Activated T-cell treated with anti-CD3 and anti-CD28 coated beads for 4 hours (primary cell): ENCODE data around the gene EIF5.

ENCODE experiments used
- DNase-seq: peaks from one replicate; pipeline ENCODE4 v3.0.0-alpha.2; 2020

EIF5 gene

DNA sequence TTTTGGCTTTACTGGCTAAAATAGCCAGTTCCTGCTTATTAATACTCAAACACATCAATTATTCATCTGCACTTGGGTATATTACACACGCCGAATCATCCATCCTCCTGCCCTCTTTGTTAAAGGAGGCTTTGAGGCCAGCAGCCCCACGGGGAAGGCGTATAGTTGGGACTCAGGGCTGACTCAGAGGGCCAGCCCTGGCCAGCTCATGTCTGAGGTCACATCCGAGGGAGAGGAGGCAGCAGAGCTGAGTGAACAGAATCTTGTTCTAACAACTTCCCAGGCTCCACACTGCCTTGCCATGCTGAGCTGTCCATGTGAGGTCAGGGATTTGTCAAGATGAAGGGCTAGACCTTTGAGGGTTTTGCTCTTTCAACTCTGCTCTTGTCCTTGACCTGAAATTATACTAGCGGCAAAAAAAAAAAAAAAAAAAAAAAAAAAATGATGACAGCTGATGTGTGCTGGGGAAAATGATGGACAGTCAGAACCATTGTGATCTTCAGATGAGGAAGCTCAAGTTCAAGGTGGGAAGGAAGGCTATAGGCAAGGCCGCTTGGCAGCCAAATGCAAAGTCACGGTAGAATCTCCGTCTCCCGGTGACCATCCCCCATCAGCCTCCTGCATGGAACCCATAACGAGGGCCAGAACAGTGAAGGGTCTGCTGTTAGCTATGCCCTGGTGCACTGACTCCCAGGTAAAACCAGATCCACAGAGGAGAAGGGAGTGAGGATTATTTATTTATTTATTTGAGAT lies 38.7 kb downstream of the EIF5 start:
- DNase-seq: no peak

DNA sequence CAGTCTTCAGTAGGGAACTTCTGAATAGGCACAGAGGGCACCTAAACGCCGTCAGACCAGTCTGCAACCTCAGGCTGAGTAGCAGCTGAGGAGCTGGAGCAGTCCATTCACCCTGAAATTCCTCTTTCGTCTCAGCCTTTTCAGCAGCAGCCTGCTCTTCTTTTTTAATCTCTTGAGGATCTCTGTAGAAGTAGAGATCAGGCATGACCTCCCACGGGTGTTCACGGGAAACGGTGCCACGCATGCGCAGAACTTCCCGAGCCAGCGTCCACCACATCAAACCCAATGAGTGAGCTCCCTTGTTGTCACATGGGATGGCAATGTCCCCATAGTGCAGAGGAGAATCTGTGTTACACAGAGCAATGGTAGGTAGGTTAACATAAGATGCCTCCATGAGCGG lies 40.1 kb downstream of the EIF5 start:
- DNase-seq: no peak

DNA sequence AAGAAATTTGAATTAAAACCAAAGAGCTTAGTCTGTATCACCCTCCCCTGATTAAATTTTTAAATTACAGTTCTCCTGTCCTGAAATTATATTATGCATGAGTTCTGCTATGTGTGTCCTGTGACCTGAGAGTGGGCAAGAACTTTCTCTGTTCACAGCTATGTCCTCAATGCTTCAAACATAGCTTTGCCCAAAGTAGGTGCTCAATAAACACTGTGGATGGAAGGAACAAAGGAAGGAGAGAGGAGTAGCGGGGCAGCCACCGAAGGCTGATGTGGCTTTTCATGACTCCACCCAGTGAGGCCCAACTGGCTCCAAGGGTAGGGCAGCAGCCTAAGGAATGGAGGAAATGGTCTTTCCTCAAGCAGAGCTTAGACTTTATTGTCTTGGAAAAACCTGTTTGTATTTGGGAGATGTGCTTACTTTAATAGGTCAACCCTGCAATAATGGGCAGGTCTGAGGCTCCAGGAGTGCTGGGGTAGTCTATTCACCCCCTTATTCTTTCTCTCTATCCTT lies 43.5 kb downstream of the EIF5 start:
- no peak for DNase-seq

DNA sequence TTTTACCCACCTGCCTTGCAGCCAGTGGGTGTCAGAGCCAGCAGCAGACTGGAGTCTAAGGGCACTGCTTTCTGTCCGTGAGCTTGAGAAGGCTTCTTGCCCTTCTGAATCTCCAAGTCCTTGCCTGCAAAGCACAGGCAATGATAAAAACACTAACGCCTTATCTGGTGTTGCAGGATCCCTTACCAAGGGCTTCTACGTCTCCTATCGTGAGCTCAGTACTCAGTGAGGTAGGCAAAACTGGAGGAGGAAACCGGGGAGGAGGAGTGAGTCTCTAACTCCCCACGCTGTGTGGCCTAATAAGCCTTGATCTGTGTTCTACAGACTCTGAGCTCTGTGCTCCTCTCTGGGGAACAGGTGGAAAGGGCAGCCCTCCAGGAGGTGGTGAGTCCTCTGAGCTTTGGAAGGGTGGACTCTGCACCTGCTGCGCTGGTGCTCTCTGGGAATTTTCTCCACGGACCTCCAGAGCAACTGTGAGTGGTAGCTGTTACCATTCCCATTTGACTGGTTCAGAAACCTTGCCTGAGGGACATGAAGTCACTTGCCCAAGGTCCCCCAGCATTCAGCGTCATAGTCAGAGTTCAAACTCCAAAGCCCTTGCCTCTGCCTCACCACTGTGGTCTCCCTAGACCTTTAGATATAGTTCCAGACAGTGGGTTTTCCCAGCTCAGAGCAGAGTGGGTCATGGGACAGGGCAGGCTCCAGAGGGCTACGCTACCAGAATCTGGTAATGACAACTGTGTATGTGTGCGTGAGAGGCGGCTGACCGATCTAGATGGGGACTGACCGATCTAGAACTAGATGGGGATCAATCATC lies 44.2 kb downstream of the EIF5 start:
- no peak for DNase-seq

DNA sequence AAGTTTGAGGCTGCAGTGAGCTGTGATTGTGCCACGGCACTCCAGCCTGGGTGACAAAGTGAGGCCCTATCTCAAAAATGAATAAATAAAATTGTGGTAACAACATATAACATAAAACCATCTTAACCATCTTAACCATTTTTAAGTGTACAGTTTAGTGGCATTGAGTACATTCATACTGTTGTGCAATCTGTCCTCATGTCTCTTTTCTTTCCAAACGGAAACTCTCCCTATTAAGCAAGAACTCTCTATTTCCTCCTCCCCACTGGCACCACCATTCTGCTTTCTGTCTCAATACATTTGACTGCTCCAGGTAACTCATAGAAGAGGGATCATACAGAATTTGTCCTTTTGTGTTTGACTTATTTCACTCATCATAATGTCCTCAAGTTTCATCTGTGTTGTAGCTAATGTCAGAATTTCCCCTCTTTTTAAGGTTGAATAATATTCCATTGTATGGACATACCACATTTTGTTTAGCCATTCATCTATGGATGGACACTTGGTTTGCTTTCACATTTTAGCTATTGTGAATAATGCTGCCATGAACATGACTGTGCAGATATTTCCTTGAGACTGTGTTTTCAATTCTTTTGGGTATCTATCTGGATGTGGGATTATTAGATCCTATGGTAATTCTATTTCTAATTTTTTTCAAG lies 46.8 kb downstream of the EIF5 start:
- no peak for DNase-seq

DNA sequence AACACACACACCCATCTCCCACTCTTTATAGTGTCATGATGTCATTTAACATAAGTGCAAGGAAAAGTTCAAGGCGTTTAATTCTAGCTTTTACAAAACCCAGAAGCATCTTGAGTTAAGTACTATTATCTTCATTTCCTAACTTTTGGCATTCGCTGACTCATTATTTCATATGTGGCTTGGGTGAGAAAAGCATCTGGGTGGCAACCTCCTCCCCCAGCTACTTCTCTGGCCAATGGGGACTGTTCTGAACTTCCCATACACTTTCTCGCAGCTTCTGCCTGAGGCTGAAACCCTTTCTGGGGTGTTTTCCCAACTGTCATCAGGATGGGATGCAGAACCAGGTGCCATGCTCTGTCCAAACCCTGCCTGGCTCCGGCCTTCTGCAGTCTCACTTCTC lies 48.3 kb downstream of the EIF5 start:
- DNase-seq: no peak

DNA sequence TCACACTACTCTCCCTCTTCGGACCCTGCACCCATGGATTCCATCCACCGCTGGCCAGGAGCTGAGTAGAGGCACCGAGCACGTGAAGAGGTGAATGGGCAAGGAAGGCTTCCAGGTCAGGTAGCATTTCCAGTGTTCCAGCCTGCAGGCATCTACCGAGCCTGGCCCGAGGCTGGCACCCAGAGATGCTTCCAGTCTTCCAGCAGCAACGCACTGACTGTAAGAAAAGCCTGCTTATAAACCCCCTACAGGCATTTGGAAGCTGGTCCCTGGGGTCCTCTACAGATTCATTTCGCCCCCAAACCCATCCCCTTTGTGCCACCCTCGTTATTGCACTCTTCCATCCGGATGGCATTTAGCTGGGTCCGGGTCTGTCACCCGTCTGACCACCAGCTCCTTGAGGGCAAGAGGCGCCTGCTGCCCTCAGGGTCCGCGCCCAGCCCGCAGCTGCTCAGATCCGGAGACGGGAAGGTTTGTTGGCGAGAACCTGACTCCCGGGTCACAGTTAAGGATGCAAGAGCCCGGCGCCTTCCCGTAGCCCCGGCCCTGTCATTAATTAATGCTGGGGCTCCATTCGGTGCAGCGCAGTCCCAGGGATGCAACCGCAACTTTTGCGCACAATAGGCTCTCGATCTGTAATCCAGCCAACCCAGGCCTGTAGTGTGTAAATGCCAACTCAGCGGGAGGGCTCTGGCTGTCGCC lies 50.6 kb downstream of the EIF5 start:
- no peak for DNase-seq

DNA sequence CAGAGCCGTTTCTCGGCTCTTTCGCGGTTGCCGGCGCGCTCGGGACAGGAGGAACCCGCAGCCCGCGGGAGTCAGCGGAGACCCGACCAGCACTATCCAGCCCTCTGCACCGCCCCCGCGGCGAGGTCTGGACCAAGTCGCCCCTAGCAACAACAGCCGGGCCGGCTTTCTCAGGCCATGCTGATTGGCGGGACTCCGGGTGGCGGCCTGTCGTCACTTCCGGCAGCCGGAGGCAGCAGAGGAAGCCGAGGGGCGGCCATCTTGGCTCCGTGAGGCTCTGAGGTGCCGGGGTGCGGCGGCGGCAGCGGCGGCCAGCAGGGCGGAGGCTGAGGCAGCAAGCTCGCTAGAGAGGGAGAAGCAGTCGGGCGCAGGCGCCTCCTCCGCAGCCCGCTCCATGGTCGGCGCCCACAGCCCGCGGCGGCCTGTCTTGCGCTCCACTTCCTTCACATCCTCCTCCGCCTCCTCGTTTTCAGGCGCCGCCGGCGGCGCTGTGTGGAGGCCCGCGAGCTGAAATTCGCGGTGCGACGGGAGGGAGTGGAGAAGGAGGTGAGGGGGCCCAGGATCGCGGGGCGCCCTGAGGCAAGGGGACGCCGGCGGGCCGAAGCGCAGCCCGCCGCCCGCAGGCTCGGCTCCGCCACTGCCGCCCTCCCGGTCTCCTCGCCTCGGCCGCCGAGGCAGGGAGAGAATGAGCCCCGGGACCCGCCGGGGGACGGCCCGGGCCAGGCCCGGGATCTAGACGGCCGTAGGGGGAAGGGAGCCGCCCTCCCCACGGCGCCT lies 51.3 kb downstream of the EIF5 start, which contains the start of gene MARK3:
Gene MARK3 (plus strand): TSS at position 264 of the 777 bp plus-strand sequence. CDS start 615 bp downstream, outside the sequence.
- DNase-seq: peak; percentile 91

DNA sequence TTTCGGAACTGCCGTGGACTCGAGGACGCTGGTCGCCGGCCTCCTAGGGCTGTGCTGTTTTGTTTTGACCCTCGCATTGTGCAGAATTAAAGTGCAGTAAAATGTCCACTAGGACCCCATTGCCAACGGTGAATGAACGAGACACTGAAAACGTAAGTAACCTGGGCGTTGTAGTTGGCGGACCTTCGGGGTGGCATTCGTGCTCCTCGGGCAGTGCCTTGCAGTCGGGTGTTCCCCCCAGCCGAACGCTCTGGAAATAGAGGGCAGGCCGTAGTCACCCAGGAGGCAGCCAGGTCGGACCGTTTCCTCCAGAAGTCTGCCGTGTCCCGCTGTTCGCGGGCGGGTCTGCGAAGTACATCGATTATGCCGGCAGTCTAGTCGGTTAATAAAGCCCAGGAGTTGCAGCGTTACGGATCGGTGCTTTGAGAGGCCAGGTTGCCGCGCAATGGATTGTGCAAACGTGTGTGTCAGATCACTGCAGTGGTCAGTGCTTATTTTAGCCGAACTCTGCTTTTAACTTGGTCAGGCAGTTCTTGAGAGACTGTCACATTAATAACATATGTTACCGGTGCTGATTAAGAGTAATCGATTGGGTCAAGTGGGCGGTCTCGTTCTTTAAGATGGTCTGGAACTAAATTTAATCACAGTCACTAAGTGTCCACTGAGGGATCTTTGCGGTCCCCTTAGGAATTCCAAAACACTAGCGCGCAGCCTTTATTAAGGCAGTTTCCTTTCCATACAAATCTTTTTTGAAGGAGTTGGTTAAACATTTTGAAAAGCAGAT lies 52.1 kb downstream of the EIF5 start:
- DNase-seq: peak; percentile 21

DNA sequence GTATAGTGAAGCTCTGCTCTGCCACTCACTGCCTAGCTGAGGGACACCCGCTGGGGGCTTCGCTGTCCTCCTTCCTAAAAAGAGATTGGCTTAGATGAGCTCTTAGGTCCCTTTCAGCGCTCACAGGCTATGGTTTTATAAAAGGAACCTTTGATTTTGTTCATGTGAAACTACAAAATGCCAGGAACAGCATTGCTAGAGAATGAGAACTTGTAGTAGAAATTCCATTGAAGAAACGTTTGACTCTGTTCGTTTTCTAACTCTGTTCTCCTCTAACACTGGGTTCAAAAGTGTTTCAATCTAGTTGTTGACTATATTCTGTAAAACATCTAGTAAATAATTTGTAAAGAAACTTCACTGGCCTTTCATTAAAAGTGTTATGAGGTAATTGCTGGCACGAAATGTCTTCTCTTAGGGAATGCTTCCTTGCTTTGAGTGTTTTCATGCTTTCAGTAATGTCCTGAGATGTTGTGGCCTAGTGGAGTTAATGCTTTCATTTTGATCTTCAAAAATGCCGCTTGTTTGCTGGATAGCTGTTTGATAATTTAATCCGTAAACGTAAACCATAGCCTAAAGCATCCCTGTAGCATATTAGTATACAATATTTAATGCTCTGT lies 52.8 kb downstream of the EIF5 start:
- no peak for DNase-seq

DNA sequence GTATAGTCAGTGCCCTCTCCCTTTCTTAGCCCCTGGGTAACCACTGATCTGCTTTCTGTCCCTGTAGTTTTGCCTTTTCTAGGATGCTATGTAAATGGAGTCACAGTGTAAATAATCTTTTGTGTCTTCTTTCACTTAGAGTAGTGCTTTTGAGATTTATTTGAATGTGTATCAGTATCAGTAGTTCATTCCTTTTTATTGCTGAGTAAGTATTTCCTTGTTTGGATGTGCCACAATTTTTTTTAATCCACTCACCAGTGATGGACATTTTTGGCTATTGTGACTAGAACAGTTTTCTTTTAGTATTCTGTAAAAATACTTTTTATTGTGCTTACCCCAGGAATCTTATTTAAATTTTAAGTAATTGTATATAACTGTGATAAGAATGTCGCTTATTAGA lies 54.6 kb downstream of the EIF5 start:
- no peak for DNase-seq

DNA sequence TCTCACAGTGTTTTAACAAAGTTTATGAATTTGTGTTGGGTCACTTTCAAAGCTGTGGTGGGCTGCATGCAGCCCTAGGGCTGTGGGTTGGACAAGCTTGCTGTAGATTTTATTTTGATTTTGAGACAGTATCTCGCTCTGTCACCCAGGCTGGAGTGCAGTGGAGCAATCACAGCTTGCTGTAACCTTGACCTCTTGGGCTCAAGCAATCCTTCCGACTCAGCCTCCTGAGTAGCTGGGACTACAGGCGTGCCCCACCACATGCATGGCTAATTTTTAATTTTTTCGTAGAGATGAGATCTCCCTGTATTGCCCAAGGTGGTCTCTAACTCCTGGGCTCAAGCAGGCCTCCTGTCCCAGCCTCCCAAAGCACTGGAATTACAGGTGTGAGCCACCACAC lies 56.6 kb downstream of the EIF5 start:
- no peak for DNase-seq

DNA sequence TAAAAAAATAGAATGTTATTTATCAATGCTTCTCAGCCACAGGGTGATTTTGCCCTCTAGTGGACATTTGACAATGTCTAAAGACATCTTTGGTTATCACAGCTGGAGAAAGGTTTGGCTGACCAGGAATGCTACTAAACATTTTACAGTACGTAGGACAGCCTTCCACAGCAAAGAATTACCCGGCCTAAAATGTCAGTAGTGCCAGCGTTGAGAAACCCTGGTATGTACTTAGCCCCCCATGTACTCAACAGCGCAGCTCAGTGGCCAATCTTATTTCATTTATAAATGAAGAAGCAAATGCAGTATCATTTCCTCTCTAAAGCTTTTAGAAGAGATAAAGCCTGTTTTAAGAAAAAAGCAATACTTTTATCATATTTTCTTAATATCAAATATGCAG lies 57.0 kb downstream of the EIF5 start:
- peak; percentile 28 for DNase-seq

DNA sequence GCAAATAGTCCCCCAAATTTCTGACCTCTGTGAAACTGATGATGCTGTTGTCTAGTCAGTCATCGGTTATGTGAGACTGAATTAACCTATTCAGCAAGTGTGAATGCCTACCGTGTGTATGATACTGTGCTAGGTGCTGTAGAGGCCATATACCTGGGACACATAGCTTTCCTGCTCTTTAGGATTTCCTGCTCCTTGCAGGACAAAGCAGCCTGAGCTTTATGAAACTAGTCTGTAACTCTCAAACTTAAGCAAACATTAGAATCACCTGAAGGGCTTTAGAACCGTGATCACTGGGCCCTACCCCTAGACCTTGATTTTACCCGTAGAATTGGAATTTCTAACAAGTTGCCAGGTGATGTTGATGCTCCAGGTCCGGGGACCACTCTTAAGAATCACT lies 58.1 kb downstream of the EIF5 start:
- DNase-seq: no peak

DNA sequence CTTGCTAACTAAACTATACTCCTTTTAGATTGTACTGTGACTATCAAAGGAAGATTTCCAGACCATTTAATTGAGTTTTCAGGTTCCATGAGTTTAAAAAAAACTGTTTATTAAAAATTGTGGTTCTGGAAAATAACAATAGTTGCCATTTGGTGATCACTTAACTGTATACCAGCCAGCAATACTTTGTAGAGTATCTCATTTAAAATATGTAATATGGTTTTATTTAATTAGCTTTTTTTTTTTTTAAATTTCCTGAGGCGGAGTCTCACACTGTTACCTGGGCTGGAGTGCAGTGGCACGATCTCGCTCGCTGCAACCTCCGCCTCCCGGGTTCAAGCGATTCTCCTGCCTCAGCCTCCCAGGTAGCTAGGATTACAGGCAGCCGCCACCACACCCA lies 58.5 kb downstream of the EIF5 start:
- no peak for DNase-seq

DNA sequence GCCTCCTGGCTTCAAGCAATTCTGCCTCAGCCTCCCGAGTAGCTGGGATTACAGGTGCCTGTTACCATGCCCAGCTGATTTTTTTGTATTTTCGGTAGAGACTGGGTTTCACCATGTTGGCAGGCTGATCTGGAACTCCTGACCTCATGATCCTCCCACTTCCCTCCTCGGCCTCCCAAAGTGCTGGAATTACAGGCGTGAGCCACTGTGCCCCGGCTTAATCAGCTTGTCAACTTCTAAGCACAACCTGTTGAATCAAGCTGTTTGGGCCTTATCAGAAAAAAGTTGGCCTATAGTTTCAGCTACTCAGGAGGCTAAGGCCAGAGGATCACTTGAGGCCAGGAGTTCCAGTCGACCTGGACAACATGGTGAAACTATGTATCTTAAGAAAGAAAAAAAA lies 59.0 kb downstream of the EIF5 start:
- no peak for DNase-seq

DNA sequence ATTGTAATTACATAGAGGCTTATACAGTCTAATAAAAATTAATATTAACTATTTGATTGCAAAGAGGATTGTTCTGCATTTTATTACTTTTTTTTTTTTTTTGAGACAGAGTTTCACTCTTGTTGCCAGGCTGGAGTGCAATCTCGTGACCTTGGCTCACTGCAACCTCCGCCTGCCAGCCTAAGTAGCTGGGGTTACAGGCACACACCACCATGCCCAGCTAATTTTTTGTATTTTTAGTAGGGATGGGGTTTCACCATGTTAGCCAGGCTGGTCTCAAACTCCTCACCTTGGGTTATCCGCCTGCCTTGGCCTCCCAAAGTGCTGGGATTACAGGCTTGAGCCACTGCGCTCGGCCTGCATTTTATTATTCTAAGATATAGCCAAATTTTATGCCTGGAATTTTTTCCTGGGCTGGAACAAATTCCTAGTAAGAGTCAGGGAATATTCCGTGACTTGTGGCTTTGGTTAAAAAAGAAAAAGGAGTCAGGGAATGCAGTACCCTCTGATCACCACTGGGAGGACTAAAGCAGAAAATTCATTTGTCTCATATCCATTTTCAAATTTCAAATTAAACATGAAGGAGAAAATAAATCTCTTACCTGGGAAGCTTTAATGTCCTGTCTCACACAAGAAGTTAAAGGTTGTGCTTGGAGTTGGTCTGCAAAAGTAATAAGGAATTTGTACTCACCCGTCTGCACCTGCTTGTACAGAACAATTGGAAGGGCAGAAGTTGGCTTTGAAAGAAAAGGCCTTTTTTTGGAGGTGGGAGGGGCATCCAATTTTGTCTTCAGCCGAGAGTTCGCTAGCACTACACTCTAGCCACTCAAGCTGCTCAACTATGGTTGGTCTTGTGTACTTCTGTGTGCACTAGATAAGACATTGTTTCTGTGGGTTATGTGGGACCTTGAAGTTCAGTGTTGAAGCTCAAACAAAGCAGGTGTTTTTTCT lies 59.9 kb downstream of the EIF5 start:
- DNase-seq: no peak
